Stimulated activated naive CD4-positive, alpha-beta T cell treated with Interleukin-2 at 50 U/mL for 16 hours (primary cell): ENCODE measurements around the gene SLC26A2.
A peak's percentile ranks its signal among the peaks of the same experiment; 100 is the strongest.
"Not testable (repeated sequence)": the region's sequence is repeated elsewhere in the genome, so short reads cannot be mapped to it uniquely, and the experiment has no call there.

Experiments used
- DNase-seq: peaks from one replicate; lab custom pipeline; 2025; lab: John Stamatoyannopoulos, UW

Gene SLC26A2

GRCh38 chr5:149937610-149938009, 22.9 kb upstream of the SLC26A2 start:
- no peak for DNase-seq

- no peak for DNase-seq
Observed at GRCh38 chr5:149938279-149938678, 22.3 kb upstream of the SLC26A2 start.

GRCh38 chr5:149938791-149939358, 21.7 kb upstream of the SLC26A2 start:
- no peak for DNase-seq

GRCh38 chr5:149939546-149939945, 21.0 kb upstream of the SLC26A2 start:
- no peak for DNase-seq

GRCh38 chr5:149940077-149940574, 20.4 kb upstream of the SLC26A2 start:
- no peak for DNase-seq

GRCh38 chr5:149940941-149941644, 19.5 kb upstream of the SLC26A2 start:
- no peak for DNase-seq

GRCh38 chr5:149941795-149942194, 18.8 kb upstream of the SLC26A2 start:
- no peak for DNase-seq

GRCh38 chr5:149942199-149942598, 18.4 kb upstream of the SLC26A2 start:
- no peak for DNase-seq

- not testable (repeated sequence) for DNase-seq
Observed at GRCh38 chr5:149942741-149943169, 17.8 kb upstream of the SLC26A2 start.

GRCh38 chr5:149943177-149943949, 17.2 kb upstream of the SLC26A2 start:
- not testable (repeated sequence) for DNase-seq

- DNase-seq, result no peak
Observed at GRCh38 chr5:149944666-149945065, 15.9 kb upstream of the SLC26A2 start, which contains the start of gene PDE6A. PDE6A (minus strand) TSS chr5:149944793; CDS start chr5:149944673, 120 bp downstream.

- no peak for DNase-seq
Observed at GRCh38 chr5:149946118-149946517, 14.4 kb upstream of the SLC26A2 start.

- DNase-seq, result no peak
Observed at GRCh38 chr5:149948993-149949392, 11.6 kb upstream of the SLC26A2 start.

GRCh38 chr5:149951138-149951749, 9.3 kb upstream of the SLC26A2 start:
- no peak for DNase-seq

- no peak for DNase-seq
Observed at GRCh38 chr5:149953436-149954121, 7.0 kb upstream of the SLC26A2 start.

- DNase-seq, result no peak
Observed at GRCh38 chr5:149954798-149955197, 5.8 kb upstream of the SLC26A2 start.

- DNase-seq, result no peak
Observed at GRCh38 chr5:149956685-149957084, 3.9 kb upstream of the SLC26A2 start.

- no peak for DNase-seq
Observed at GRCh38 chr5:149957855-149958254, 2.7 kb upstream of the SLC26A2 start.

GRCh38 chr5:149959406-149960236, 937 bp upstream of the SLC26A2 start:
- DNase-seq, result peak; percentile 58

- no peak for DNase-seq
Observed at GRCh38 chr5:149961186-149961685, 678 bp downstream of the SLC26A2 start.
